ENCODE data around the gene MYO1B.
A peak's percentile ranks its signal among the peaks of the same experiment; 100 is the strongest.

MYO1B gene

DNA sequence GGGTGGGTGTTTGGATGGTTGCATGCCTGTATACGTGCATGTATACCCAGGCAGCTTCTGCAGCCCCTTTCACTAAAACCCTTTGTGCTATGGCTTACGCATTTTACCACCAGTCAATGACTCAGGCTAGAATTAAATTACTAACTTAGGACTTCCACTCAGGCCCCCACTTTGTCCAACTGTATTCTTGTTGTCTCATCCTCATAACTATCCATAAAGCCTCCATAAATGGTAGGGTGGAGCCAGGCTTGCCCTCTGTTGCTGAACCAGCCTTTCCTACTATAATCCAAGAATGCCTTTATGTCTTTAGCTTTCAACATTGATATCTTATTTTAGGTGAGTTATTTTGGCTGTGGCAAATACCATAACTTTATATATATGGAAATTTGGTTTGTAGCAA is 119.9 kb downstream of the MYO1B start:
- no peak for FAIRE-seq

DNA sequence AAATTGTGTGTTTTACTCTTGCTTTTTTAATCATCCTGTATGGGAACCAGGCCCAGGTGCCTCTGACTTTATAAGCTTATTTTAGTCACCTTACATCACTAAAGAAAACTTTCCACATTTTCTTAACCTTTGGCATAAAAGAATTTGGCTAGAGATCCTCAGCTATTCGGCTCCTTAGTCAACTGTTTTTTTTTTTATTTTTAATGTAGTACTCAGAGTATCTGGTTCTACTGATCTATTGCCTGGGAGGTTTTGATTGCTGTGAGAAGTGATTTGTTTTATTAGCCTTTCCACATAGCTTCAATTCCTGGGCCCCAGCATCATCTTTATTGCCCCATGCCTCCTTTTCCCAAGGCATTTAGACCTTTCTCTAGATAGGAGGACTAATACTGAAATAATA is 121.0 kb downstream of the MYO1B start:
- FAIRE-seq = no peak

DNA sequence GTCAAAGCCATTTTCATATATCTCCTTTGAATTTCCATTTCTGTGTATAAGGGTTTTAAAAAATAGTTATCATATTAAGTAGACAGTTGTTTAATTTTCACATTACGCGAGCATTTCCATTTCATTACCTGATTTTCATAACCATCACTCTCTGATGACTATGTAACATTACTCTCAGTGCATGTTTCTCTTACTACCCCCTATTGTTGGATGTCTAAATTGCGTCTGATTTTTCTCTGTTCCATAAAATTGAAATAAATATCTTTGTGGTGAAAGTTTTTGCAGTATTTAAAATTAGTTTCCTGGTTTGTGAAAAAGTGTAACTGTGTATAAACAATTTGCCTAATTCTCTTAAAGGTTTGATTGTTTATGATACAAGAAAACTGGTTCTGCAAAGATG is 123.8 kb downstream of the MYO1B start:
- no peak for FAIRE-seq

DNA sequence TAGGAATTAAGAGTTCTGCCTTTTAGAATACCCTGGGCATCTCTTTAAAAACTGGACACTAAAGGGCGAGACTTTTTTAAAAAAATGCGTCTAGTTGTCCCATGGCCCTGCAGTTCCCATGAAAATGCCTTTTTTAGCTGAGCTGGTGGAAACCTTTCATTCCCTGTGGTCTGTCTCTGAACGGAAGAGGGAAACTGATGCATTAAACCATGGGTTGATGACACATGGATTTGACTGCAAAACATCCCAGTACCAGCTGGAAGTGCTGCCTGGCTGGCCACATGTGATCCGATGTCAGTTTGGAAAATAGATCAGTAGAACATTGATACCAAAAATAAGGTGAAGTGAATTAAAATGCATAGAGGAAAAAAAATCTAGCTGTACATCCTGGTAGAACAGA is 129.2 kb downstream of the MYO1B start:
- no peak for FAIRE-seq

DNA sequence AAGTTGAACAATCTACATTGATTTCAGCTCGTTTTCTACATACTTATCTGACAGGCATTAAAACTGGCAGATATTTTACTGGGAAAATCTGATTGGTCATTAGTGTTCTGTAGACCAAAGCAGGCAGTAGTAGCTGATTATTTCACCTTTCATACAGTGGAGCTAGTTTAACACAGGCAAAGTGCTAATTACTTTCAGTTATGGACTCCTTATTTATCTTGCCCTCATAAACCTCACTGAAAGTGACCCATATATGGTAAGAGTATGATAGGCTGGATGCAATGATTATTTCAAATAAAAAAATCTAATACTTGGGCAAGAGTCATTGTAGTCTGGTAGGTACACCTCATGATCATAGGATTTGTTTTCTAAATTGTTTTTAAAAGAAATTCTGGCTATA is 129.7 kb downstream of the MYO1B start:
- FAIRE-seq = no peak

DNA sequence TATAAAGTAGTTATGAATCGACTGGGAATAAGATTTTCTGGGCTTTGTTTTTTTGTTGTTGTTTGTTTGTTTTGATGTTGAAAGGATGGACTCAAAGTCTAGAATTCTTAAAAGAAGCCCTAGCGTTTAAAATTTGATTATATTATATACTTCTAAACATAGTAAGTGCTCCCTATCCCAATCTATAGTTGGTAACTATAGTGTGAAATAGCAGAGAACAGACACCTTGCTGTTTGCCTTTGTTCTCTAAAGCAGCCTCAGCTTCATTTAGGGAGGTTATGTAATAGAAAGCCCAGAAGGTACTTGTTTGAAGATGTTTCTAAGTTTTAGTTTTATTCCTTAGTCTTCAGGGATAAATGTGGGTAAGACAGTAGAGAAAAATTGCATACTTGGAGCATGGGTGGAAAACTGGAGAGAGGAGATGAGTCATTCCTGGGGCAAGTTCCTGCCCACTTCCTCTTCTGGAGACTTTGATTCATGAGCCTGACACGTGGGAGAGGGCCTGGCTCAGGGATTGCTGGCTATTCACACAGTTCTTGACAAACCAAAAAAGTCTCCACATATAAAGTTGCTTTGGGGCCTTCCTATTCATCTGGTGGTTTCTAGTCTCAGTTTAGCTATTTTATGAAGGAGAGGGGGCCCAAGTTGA is 131.9 kb downstream of the MYO1B start:
- FAIRE-seq = peak; percentile 8

DNA sequence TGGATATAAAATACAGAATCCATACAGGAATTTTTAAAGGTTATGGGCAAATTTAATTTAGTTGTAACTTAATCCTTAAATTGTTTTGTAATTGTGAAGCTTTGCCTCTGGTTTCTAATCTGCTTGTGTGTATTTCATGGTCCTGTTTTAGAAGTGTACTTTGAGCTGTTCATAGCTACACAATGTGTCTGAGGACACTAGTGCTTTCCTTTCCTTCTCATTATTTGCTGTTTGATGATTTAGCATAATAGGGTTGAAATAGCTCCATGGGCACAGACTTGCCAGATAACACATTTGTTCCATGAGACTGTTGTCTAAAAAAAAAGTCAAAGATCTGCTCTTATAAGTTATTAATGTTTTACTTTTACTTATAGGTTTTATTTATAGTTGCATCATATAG is 134.2 kb downstream of the MYO1B start:
- FAIRE-seq = no peak

DNA sequence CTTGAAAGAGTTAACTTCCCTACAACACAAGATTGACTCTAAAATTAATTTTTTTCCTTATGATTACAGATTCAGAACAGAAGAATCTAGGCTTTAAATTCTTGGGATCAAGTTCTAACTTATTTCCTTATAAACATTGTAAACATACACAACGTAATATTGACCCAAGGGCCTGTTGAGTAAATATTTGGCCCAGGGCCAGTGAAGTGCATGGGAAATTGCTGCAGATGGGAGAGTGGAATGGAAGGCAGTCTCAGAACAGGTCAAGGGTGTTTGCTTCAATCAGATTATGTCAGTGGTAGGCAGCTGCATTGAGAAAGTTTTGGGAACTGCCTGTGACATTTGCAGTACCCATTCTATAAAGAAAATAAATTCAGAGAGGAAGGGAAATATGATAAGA is 137.6 kb downstream of the MYO1B start:
- FAIRE-seq = no peak

DNA sequence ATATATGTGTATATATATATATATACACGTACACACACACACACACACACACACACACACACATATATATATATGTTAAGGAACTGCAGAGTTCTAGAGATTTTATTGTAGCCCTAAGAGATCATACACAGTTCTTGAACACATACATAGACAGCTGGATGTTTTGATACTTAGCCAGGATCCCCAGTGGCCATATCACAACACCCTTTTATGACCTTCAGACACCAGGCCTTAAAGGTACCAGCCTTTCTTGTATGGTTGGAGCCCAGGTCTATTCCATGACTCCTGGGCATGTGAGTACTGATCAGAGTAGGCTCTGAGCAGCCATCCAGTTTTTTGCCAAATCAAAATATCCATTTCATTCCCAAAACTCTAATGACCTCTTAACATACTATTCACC is 138.3 kb downstream of the MYO1B start:
- no peak for FAIRE-seq

DNA sequence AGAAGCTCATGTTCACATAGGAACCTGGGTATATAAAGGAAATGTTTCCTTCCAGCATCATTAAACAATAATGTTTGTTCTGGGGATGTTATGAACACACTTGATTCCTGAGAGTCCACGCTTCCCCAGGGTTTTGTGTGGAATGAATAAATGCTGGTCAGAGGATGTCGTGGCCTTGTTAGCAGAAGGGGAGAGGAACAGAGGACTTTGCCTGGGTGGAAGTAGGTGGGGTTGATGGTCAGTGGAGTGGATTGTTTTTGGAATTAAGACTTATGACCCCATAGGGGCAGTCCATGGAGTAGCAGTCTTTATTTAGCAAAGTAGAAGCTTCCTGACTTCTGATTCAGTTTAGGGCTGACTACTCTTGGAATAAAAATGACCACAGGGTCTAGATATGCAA is 139.6 kb downstream of the MYO1B start:
- FAIRE-seq = no peak

DNA sequence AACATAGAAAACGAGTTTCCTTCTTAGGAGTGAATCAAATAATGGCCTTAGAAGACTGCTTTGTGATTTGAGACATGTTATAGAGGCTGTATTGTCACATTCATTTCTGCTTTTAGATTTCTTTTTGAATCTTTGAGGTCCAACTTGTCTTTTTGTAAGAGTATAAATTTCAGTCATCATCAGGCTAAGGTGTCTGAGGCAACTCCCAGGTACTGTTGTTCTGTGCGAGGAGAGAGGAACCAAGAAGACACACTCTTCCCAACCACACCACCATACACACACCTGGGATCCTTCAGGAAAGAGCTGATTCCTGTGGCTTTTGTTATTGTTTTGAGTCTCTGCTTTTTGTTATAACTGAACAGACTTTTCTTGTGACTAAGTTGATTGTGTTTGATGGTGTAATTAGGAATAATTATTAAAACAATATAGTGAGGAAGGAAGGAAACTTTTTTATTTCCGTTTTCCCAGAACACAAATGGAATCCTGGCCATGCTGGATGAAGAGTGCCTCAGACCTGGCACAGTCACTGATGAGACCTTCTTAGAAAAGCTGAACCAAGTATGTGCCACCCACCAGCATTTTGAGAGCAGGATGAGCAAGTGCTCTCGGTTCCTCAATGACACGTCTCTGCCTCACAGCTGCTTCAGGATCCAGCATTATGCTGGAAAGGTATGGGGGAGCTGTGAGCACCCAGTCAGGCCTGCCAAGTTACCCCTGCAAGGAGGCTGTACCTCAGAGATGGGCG is 140.4 kb downstream of the MYO1B start:
- FAIRE-seq = no peak

DNA sequence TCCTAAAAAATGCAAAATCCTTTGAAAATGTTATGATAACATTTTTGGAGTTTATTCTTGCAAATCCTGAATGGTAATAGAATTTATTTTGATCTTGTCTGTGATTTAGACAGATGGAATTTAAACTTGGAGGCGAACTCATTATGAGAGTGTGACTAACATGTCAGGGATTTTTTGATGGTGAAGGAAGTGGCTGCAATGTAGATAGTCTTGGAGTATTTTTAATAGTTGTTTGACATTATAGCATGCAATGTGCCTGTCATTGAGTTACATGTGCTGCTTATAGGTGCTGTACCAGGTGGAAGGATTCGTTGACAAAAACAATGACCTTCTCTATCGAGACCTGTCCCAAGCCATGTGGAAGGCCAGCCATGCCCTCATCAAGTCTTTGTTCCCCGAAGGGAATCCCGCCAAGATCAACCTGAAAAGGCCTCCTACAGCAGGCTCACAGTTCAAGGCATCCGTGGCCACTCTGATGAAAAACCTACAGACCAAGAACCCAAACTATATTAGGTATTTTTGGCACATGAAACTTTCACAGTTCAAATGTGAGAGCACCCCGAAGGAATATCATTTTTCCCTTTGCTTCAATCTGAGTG is 141.8 kb downstream of the MYO1B start:
- FAIRE-seq = no peak

DNA sequence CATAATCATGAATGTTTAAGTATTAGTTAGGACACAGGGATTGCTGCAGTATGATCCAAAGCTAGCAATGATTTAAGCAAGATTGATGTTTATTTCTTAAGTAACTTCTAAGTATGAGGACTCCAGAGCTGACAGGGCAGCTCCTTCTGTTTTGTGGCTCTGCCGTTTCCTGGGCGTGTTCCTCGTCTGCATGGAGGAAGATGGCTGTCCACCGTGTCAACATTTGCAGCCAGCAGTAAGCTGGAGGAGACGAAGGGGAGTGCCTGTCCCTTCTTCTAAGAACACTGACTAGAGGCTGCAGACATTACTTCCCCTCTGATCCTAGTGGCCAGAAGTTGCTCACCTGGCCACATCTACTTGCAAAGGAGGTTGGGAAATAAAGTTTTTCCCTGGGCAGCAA is 144.1 kb downstream of the MYO1B start:
- FAIRE-seq = no peak

DNA sequence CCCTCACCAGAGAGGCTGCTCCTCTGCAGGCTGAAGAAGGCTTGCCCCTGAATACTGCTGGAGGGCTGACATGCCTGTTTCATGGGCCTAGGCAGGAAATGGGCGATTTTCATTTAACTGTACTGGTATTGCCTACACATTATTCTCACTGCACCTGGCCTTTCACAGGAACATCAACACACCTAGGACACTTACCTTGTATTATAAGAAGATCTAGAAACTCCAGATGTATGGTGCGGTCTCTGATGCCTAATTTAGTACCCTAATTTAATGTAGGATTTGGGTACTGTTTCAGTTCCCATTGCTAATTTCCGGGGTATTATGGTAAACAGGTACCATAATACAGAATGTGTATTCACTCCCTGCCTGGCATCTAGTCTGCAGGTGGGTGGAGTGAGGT is 146.0 kb downstream of the MYO1B start:
- no peak for FAIRE-seq

DNA sequence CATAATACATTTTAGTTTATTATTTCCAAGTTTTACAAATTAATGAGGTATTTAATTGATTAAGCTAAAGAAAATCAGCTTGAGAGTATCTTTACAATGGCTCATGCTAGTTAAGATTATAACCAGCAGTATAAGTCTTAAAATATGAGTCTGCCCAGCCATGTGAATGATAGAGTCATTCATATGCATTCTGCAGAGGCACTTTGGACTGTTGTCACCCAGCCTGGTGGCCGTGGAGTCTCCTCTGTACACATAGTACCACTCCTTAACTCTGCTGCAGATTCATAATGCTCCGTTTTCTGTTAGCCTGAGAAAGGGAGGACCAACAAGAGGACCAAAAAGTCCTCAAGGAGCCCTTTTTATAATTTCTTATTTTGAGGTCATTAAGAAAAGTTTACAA is 148.8 kb downstream of the MYO1B start:
- no peak for FAIRE-seq

DNA sequence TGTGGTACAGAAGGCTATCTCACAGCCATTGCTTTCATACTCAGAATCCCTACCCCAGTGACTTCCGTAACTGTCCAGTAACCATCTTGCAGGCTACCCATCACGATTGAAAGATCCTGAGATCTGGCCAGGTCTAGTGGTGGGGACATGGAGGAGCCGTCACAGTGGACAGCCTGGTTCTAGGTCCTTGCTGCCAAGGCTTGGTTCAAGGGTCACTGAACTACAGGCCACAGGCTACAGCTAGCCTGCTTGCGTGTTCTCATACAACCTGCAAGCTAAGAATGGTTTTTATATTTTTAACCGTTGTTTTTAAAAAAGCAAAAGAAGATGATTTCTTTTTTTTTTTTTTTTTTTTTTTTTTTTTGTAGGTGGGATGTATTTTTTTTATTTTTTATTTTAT is 151.6 kb downstream of the MYO1B start:
- peak; percentile 57 for FAIRE-seq

DNA sequence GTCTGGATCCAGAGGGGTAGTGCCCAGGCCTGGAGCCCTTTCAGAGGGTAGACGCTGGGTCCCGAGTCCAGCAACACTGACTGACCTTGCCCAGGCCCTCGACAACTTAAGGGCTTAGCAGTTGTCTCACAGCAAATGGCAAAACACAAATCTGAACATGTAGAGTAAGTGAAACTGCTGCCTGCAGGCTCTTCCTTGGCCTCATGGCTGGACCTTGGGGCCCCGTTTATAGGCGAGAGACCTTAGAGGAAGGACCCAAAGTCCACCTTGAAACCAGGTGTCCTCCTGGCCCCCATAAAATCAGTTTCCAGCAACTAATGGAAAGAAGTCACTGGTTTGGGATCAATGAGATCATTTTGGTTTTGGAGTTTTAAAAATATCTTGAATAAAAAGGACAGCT is 154.4 kb downstream of the MYO1B start:
- FAIRE-seq = no peak

DNA sequence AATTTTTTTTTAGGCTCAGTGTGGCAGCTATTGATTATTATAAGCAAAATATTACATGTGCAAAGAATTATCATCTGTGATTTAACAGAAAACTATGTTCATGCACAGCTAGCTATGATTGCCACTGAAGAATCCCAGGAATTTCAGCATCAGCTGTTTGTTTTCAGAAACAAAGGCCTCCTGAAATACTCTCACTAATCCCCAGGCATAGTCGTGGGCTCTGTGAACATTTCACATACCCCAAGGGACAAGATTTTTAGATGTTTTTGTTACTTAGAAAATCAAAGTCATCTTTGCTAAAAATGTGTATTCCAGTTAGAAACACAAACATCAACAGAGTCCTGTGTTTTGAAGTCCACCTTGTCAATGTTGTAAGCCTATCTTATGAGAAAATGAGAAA is 156.1 kb downstream of the MYO1B start:
- FAIRE-seq = peak; percentile 76

DNA sequence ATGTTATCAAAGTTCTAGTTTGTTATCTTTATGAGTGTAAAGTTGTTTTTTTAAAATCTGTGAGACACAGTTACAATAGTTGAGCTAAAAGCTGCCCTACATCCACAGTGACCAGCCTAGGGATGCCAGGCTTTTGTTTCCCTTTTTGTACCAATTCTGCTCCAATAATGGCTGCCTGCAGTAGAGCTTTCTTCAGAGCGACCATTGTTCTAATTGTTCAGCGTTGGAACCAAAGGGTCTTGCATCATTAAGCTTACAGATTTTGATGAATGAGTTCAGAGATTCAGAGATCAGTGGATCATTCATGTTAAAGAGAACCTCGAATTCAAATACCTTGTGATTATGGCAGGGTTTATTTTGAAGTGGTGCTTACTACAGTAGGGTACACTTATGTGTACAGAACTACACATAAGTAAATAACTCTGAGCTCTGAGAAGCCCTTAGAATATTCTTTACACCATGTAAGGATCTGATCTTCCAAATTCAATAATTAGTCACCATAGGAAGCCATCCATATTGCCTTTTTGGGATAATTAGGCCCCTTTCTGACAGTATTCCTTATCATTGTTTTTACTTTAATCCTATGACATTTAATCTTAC is 157.9 kb downstream of the MYO1B start:
- FAIRE-seq = no peak

DNA sequence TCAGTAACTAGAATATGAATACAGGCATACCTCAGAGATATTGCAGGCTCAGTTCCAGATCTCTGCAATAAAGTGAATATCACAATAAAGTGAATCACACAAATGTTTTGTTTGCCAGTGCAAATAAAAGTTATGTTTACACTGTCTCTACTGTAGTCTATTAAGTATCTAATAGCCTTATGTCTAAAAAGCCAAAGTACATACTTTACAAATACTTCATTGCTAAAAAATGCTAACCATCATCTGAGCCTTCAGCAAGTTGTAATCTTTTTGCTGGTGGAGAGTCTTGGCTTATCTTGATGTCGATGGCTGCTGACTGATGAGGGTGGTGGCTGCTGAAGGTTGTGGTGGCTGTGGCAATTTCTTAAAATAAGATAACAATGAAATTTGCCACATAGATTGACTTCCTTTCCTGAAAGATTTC is 159.4 kb downstream of the MYO1B start:
- peak; percentile 82 for FAIRE-seq

DNA sequence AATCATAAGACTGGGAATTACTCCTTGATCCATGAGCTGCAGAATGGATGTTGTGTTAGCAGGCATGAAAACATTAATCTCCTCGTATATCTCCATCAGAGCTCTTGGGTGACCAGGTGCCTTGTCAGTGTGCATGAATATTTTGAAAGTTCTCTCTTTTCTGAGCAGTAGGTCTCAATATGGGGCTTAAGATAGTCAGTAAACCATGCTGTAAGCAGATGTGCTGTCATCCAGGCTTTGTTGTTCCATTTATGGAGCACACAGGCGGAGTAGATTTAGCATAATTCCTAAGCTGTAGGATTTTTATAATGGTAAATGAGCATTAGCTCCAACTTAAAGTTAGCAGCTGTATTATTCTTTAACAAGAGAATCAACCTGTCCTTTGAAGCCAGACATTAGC is 160.3 kb downstream of the MYO1B start:
- no peak for FAIRE-seq

DNA sequence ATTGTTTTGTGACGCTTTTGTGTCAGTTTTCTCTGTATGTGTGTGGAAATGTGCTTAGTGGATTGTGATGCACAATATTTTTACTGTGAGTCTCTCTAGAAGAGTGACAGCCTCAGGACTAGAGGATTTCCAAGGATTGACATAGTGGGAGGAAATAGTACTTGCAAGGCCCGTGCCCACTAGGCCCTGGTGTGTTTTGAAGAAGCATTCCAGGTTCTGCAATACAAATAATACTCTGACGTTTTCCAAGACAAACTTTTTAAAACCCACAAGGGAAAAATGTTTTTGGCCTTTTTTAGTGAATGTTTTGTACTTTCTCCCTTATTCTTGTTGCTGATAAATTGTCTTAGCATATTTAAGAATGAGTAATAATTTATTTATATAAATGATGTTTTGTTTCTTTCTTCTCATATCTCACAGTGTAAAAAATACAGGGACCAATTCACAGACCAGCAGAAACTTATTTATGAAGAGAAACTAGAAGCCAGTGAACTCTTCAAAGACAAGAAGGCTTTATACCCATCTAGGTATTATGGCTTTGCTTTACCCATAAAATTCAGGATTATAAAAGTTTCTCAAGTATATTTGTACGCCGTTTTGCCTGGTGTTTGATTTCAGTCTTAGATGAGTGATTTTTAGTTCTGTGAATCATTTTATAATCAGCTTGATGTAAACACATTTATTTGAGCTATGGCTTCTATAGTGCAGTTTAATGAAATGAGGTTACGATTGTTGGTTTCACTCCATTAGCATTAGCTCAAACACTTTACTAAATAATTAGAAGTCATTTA is 165.6 kb downstream of the MYO1B start:
- FAIRE-seq = no peak

DNA sequence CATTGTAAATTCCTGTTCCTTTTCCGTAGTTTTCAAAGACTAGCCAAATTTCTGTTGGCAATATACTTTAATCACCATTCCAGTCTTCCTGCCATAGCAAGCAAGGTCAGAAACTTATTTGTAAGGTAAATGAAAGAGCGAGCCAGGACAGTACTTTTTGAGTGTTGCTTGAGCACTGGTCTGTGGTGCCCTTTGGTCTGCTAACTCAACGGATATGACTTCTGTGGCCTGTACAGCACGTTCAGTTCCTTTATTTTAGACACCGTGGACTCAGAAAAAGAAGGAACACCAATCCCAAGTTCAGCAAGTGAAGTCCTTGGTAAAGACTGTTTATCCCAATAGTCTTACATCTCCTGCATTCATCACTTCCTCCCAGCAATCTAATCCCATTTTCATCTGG is 166.3 kb downstream of the MYO1B start:
- no peak for FAIRE-seq
